Glutamatergic neuron (in vitro differentiated cells): ENCODE data around the gene DSCAML1. TPM values are rescaled to one million over a fixed set of nuclear protein-coding genes. Genes with fewer than 3 reads are reported as not detected.

Experiments used
- DNase-seq: peaks from one replicate; pipeline ENCODE4 v3.0.0; 2022
- H3K27ac Mint-ChIP-seq: one replicate; pipeline ENCODE4 v1.8.0; 2020; ENCODE audit warnings: mild to moderate bottlenecking, mixed read lengths, inconsistent platforms; ENCODE audit not compliant: unreplicated experiment
- H3K27me3 Mint-ChIP-seq: one replicate; pipeline ENCODE4 v1.8.0; 2020; ENCODE audit warnings: mild to moderate bottlenecking, moderate library complexity, mixed read lengths, inconsistent platforms; ENCODE audit not compliant: unreplicated experiment
- H3K36me3 Mint-ChIP-seq: one replicate; pipeline ENCODE4 v1.8.0; 2020; ENCODE audit warnings: mild to moderate bottlenecking, mixed read lengths, inconsistent platforms; ENCODE audit not compliant: unreplicated experiment
- H3K4me1 Mint-ChIP-seq: one replicate; pipeline ENCODE4 v1.8.0; 2020; ENCODE audit warnings: mild to moderate bottlenecking, low read depth, mixed read lengths, inconsistent platforms; ENCODE audit not compliant: unreplicated experiment
- H3K4me3 Mint-ChIP-seq: one replicate; pipeline ENCODE4 v1.8.0; 2020; ENCODE audit warnings: mild to moderate bottlenecking, mixed read lengths, inconsistent platforms; ENCODE audit not compliant: unreplicated experiment
- H3K9me3 Mint-ChIP-seq: one replicate; pipeline ENCODE4 v1.8.0; 2020; ENCODE audit warnings: mild to moderate bottlenecking, moderate library complexity, mixed read lengths, inconsistent platforms; ENCODE audit not compliant: unreplicated experiment
- CTCF ChIP-seq: fragments of 200-600 bp; sonication (generic); IDR thresholded peaks from one replicate; pipeline ENCODE4 v1.5.0; 2021; ENCODE audit not compliant: partially characterized antibody, unreplicated experiment
- total RNA-seq: library from RNA; stranded (reverse); fragmentation: NEBNext Ultra II Directional; extraction: Animal tissue kit (Norgen Biotek cat#: 25700); gene quantifications from one replicate; pipeline ENCODE4 v1.2.1, GENCODE V29; 2021; ENCODE audit not compliant: unreplicated experiment

The DSCAML1 gene
- total RNA-seq, 1 donor from 2014 or later = 0.07 TPM

DNA sequence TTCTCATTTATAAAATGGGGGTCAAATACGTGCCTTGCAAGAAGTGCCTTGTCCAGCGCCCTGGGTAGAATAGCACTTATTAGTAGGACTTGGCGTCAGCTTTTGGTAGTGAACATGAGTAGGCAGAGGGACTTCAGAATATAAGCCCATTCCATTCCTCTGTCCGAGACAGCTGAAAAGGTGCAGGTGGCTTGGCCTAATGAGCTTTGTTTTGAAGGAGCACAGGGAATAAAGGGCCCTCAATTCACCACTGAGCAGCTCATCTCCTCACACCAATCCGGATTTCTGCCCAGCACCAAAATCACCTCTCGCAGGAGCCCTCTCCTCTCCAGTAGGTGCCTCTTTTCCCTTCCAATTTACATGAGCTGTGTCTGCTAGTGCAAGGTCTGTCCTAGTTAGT is 91.2 kb downstream of the DSCAML1 start:
- Mint-ChIP-seq H3K4me3 (no peak overlapping the region), H3K9me3 (peaks cover 6% of the 10 kb centered on the region), H3K4me1 (peaks cover 24% of the 10 kb centered on the region), H3K36me3 (no peaks in the 10 kb centered on the region), H3K27me3 (peaks cover 5% of the 10 kb centered on the region), H3K27ac (no peak overlapping the region)
- DNase-seq = no peak
- no peak for TF ChIP-seq CTCF

- Mint-ChIP-seq H3K4me3 (no peak overlapping the region), H3K36me3 (no peaks in the 10 kb centered on the region), H3K4me1 (peaks cover 24% of the 10 kb centered on the region), H3K27me3 (peaks cover 5% of the 10 kb centered on the region), H3K9me3 (peaks cover 2% of the 10 kb centered on the region), H3K27ac (no peak overlapping the region)
- no peak for TF ChIP-seq CTCF
- no peak for DNase-seq
Observed at GRCh38 chr11:117704395-117705100, 92.5 kb downstream of the DSCAML1 start.

- H3K27ac Mint-ChIP-seq = no peak overlapping the region
- DNase-seq = no peak
- peaks cover 2% of the 10 kb centered on the region for H3K9me3 Mint-ChIP-seq
- no peak overlapping the region for H3K4me3 Mint-ChIP-seq
- no peaks in the 10 kb centered on the region for H3K36me3 Mint-ChIP-seq
- TF ChIP-seq CTCF = no peak
- H3K4me1 Mint-ChIP-seq = peaks cover 24% of the 10 kb centered on the region
- H3K27me3 Mint-ChIP-seq = peaks cover 4% of the 10 kb centered on the region
Observed at GRCh38 chr11:117702946-117703598, 93.9 kb downstream of the DSCAML1 start.

DNA sequence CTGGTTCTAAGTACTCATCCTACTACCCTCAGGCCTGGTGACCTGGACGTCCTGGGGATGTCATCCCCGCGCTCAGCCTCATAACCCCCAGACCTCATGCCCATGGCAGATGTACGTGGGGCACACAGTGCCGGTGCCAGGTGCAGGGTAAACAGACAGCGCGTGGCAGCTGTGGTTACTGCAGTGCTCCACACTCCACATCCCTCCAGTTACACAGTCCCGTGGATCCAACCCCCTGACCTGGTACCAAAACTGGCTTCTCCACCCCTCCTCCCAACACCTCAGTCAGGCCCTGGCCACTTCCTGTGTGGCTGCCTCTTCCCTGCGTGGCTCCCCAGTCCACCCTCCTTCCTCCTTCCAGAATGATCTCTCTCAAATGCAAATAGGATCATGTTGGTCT is 95.2 kb downstream of the DSCAML1 start:
- Mint-ChIP-seq H3K4me3 (peak overlapping the region; percentile 1), H3K27ac (no peak overlapping the region), H3K4me1 (peaks cover 24% of the 10 kb centered on the region), H3K9me3 (peaks cover 2% of the 10 kb centered on the region), H3K36me3 (no peaks in the 10 kb centered on the region), H3K27me3 (peaks cover 3% of the 10 kb centered on the region)
- no peak for DNase-seq
- no peak for TF ChIP-seq CTCF

DNA sequence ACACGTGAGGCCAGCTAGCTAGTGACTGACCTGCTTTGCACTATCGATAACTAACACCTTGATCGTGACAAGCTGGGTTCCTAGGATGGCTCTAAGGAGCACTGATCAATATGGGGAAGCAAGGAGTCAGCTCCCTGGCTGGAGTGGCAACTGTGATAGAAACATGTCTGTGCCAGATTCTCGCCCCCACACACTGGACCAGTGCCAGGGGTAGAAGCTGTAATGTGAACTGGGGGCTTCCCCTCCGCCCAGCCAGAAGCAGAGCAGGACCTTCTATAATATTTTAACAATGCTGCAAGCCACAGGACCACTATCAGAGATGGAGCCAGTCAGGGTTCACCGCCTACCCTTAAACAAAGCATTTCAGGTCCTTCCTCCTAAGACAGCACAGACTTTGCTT is 96.5 kb downstream of the DSCAML1 start:
- no peak for DNase-seq
- Mint-ChIP-seq H3K9me3 (peaks cover 2% of the 10 kb centered on the region), H3K27me3 (peaks cover 3% of the 10 kb centered on the region), H3K4me1 (peaks cover 24% of the 10 kb centered on the region), H3K27ac (no peak overlapping the region), H3K4me3 (no peak overlapping the region), H3K36me3 (no peaks in the 10 kb centered on the region)
- no peak for TF ChIP-seq CTCF
